Testis (tissue), 2 donors: ENCODE results near the gene OGFOD3.

Experiments
- CTCF ChIP-seq, 3 experiments: fragments of 450-650 bp in 2 of 3; fragments of 200-600 bp in 1 of 3; sonication (generic) in 1 of 3; IDR thresholded peaks; one replicate each; pipeline ENCODE4 v1.5.1; 2016 to 2019; ENCODE audit warnings: antibody characterized with exemption in 3 of 3, mild to moderate bottlenecking in 2 of 3, moderate library complexity in 1 of 3
- POLR2A ChIP-seq: fragments of 450-650 bp; IDR thresholded peaks from one replicate; pipeline ENCODE4 v1.6.1; 2017; ENCODE audit warnings: antibody characterized with exemption, mild to moderate bottlenecking, moderate library complexity

GRCh38 chr17:82437325-82437668 lies 18.9 kb upstream of the OGFOD3 start:
- TF ChIP-seq CTCF (IDR thresholded peaks at IDR 0.05), result no peak
- no peak for TF ChIP-seq POLR2A
